Endothelial cell of umbilical vein (primary cell): ENCODE results near the gene FPR1.

ENCODE experiments used
- CTCF ChIP-seq, 2 donors: IDR thresholded peaks; 1 replicate in 1 of 2; 2 replicates in 1 of 2; pipeline ENCODE4 v1.5.1; 2011; ENCODE audit warnings: low read length in 2 of 2, mild to moderate bottlenecking in 2 of 2, moderate library complexity in 2 of 2, control low read depth in 1 of 2, inconsistent platforms in 1 of 2, low read depth in 1 of 2; ENCODE audit not compliant: insufficient read depth in 1 of 2; ENCODE audit errors: extremely low read depth in 1 of 2
- EZH2 ChIP-seq: IDR thresholded peaks from 2 replicates; pipeline ENCODE4 v1.6.1; 2012; ENCODE audit warnings: borderline replicate concordance, low read depth, mild to moderate bottlenecking, moderate library complexity, low read length, inconsistent platforms; ENCODE audit not compliant: severe bottlenecking
- FOS ChIP-seq: IDR thresholded peaks from 2 replicates; pipeline ENCODE4 v1.6.1; 2011; ENCODE audit warnings: mild to moderate bottlenecking, low read length, moderate library complexity, borderline replicate concordance; ENCODE audit not compliant: insufficient read depth
- GATA2 ChIP-seq: IDR thresholded peaks from 2 replicates; pipeline ENCODE4 v1.7.0; 2011; ENCODE audit warnings: low read depth, mild to moderate bottlenecking, moderate library complexity, mixed read lengths, low read length; ENCODE audit not compliant: insufficient read length, insufficient read depth
- JUN ChIP-seq: IDR thresholded peaks from 2 replicates; pipeline ENCODE4 v1.6.1; 2011; ENCODE audit warnings: borderline replicate concordance, low read depth; ENCODE audit not compliant: insufficient read length, insufficient read depth
- MAX ChIP-seq: IDR thresholded peaks from 2 replicates; pipeline ENCODE4 v1.6.1; 2011; ENCODE audit not compliant: insufficient read depth, insufficient read length
- MYC ChIP-seq: IDR thresholded peaks from one replicate; pipeline ENCODE4 v1.6.1; 2011; ENCODE audit warnings: mild to moderate bottlenecking, low read depth, low read length
- POLR2A ChIP-seq: IDR thresholded peaks from 2 replicates; pipeline ENCODE4 v1.6.1; 2012; ENCODE audit warnings: low read depth, mild to moderate bottlenecking, control low read depth, low read length
- POLR2AphosphoS5 ChIP-seq: IDR thresholded peaks from 2 replicates; pipeline ENCODE4 v1.6.1; 2012; ENCODE audit warnings: low read depth, mild to moderate bottlenecking, control low read depth, low read length, moderate library complexity; ENCODE audit not compliant: insufficient read depth

- TF ChIP-seq CTCF (IDR thresholded peaks at IDR 0.05; ENCODE audit: extremely low read depth in 1 of 2, insufficient read depth in 1 of 2, low read depth in 1 of 2, low read length in 2 of 2) (no peak), MYC (no peak), MAX (no peak), POLR2A (no peak), EZH2 (no peak), FOS (no peak), GATA2 (no peak), POLR2AphosphoS5 (no peak), JUN (no peak)
Measured at GRCh38 chr19:51696606-51697005, 55.1 kb downstream of the FPR1 start.
